Nephron progenitor cell (in vitro differentiated cells): ENCODE data around the gene ADPRM.

Experiments
- DNase-seq: peaks from one replicate; pipeline ENCODE4 v3.0.0; 2021
- H3K27ac Mint-ChIP-seq: 2 replicates; pipeline ENCODE4 v1.8.0; 2021; ENCODE audit warnings: mild to moderate bottlenecking, moderate library complexity, mixed read lengths
- H3K27me3 Mint-ChIP-seq: 2 replicates; pipeline ENCODE4 v1.8.0; 2021; ENCODE audit warnings: mild to moderate bottlenecking, low read depth, mixed read lengths; ENCODE audit not compliant: poor library complexity
- H3K36me3 Mint-ChIP-seq: 2 replicates; pipeline ENCODE4 v1.8.0; 2021; ENCODE audit warnings: low read depth, mixed read lengths
- H3K4me1 Mint-ChIP-seq: 2 replicates; pipeline ENCODE4 v1.8.0; 2021; ENCODE audit warnings: mixed read lengths
- H3K4me3 Mint-ChIP-seq: 2 replicates; pipeline ENCODE4 v1.8.0; 2021; ENCODE audit warnings: mild to moderate bottlenecking, moderate library complexity, mixed read lengths
- H3K9me3 Mint-ChIP-seq: 2 replicates; pipeline ENCODE4 v1.8.0; 2021; ENCODE audit warnings: mild to moderate bottlenecking, moderate library complexity, mixed read lengths
- TF ChIP-seq, protein P1 (sequence below): fragments of 200-600 bp; sonication (generic); IDR thresholded peaks from 2 replicates; pipeline ENCODE4 v1.5.0; 2021; ENCODE audit warnings: antibody characterized with exemption

The ADPRM gene

DNA sequence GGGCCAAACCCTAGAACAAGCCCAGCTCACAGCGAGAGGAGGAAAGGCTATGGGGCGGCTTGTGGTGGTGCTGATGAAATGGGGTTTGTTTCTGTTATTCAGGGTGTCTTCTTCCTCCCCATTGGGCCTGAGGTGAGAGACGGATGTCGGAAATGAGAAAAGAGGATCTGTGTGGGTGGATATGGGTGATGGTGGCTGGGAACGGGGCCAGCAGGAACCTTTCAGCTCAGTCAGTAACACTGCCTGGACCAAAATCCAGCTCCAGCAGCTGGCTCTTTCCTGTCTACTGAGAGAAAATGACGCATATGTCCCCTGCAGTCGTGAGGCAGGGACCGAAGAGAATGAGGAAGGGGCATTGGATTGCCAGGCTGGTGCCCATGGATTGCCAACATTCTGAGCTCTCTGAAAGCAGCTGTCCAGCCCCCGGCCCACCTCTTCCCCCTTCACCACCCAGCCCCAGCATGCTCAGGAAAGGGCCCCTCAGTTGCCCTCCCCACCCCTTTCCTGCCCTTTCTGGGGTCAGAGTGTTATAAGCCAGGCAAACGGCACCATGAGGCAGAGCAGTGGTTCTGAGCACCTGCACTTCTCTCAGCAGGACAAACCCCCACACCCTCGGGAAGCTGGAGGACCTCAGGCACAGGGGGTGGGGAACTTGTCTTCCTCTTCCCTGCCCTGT, 44.3 kb upstream of the ADPRM start:
- TF ChIP-seq, protein P1, sequence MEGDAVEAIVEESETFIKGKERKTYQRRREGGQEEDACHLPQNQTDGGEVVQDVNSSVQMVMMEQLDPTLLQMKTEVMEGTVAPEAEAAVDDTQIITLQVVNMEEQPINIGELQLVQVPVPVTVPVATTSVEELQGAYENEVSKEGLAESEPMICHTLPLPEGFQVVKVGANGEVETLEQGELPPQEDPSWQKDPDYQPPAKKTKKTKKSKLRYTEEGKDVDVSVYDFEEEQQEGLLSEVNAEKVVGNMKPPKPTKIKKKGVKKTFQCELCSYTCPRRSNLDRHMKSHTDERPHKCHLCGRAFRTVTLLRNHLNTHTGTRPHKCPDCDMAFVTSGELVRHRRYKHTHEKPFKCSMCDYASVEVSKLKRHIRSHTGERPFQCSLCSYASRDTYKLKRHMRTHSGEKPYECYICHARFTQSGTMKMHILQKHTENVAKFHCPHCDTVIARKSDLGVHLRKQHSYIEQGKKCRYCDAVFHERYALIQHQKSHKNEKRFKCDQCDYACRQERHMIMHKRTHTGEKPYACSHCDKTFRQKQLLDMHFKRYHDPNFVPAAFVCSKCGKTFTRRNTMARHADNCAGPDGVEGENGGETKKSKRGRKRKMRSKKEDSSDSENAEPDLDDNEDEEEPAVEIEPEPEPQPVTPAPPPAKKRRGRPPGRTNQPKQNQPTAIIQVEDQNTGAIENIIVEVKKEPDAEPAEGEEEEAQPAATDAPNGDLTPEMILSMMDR: no peak
- Mint-ChIP-seq H3K27ac (no peak overlapping the region), H3K36me3 (no peaks in the 10 kb centered on the region), H3K9me3 (no peaks in the 10 kb centered on the region), H3K27me3 (peaks cover 3% of the 10 kb centered on the region), H3K4me3 (no peak overlapping the region), H3K4me1 (peaks cover 28% of the 10 kb centered on the region)
- DNase-seq: no peak

DNA sequence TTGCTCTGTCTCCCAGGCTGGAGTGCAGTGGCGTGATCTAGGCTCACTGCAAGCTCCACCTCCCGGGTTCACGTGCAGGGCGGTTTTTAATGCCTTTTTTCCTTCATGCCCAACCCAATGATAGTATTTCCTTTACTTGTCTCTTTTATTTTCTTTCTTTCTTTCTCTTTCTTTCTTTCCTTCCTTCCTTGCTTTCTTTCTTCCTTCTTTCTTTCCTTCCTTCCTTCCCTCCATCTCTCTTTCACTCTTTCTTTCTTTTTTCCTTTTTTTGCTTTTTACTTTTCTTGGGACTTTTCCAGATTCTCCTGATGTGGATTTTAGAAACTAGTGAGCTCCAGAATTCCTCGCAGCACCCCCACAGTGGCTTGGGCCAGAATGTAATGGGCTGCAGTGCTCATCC, 43.4 kb upstream of the ADPRM start:
- Mint-ChIP-seq H3K36me3 (no peaks in the 10 kb centered on the region), H3K27ac (no peak overlapping the region), H3K27me3 (peaks cover 3% of the 10 kb centered on the region), H3K4me1 (peaks cover 25% of the 10 kb centered on the region), H3K4me3 (no peak overlapping the region), H3K9me3 (no peaks in the 10 kb centered on the region)
- no peak for DNase-seq
- TF ChIP-seq, protein P1: no peak

DNA sequence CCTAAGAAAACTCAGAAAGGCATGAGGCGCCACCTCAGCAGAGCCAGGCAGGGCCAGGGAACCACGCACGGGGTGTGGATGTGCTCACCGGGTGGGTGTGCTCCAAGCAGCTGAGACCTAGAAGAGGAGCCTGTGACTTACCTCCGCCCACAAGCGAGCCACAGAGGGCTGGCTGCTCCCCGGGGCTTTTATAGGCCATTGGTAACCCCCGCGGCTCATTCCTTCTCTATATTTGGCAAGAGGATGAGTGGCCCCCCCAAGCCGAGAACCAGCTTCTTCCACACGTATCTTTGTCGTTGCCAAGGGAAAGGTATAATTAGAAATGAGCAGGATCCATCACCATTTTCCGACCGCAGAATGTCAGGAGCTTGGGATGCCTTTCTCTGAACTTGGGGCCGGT, 40.2 kb upstream of the ADPRM start, which contains the start of gene MYH3:
TSS of gene MYH3 (minus strand) at position 162 of the 400 bp plus-strand sequence. CDS start 2,245 bp downstream, outside the sequence.
- TF ChIP-seq, protein P1: no peak
- Mint-ChIP-seq H3K9me3 (no peaks in the 10 kb centered on the region), H3K27me3 (peaks cover 3% of the 10 kb centered on the region), H3K27ac (no peak within 1 kb of the TSS), H3K4me3 (no peak within 1 kb of the TSS), H3K36me3 (peaks cover 10% of the 10 kb centered on the region), H3K4me1 (peaks cover 25% of the 10 kb centered on the region)
- no peak for DNase-seq

DNA sequence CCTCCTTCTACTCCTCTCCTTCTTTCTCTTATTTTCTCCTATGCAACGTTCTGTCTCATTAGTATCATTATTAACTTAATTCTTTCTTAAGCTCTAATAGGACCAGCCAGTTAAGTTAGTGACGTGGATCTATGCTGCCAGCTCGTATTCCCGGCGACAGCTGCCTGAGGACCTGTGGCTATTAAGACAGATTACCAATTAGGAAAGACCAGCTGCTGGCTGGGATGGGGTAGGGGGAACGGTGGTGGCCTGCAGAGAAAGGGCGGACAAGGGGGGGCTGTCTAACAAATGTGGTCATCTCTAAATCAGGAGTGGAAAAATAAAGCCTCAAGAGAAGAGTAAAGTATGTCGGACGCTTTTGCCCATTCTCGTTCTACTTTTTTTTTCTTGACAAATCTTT, 39.5 kb upstream of the ADPRM start:
- H3K36me3 Mint-ChIP-seq: peaks cover 10% of the 10 kb centered on the region
- no peak overlapping the region for H3K4me3 Mint-ChIP-seq
- TF ChIP-seq, protein P1: no peak
- DNase-seq: no peak
- H3K27ac Mint-ChIP-seq: no peak overlapping the region
- H3K4me1 Mint-ChIP-seq: peaks cover 25% of the 10 kb centered on the region
- H3K9me3 Mint-ChIP-seq: no peaks in the 10 kb centered on the region
- peaks cover 3% of the 10 kb centered on the region for H3K27me3 Mint-ChIP-seq

DNA sequence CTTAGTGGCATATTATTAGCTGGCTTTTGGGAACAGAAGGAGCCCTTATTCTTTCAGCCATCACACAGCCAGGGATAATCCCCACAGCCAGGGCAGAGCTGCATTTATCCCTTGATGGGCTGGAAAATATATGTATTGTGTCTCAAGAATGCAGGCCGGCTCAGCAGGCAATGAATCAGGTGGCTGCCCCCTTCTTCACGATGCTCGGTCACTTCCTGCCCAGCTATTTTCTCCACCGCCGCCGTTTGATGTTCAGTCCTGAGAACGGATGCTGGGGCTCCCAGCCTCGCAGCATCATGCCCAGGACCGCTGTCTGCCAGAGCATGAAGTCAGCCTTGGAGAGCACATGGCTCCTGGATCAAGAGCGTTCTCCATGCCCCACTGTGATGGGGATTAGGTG, 36.0 kb upstream of the ADPRM start:
- TF ChIP-seq, protein P1: no peak
- peak overlapping the region; percentile 73 for H3K27ac Mint-ChIP-seq
- no peak for DNase-seq
- peaks cover 33% of the 10 kb centered on the region for H3K4me1 Mint-ChIP-seq
- peaks cover 10% of the 10 kb centered on the region for H3K36me3 Mint-ChIP-seq
- H3K4me3 Mint-ChIP-seq: no peak overlapping the region
- no peaks in the 10 kb centered on the region for H3K27me3 Mint-ChIP-seq
- no peaks in the 10 kb centered on the region for H3K9me3 Mint-ChIP-seq

DNA sequence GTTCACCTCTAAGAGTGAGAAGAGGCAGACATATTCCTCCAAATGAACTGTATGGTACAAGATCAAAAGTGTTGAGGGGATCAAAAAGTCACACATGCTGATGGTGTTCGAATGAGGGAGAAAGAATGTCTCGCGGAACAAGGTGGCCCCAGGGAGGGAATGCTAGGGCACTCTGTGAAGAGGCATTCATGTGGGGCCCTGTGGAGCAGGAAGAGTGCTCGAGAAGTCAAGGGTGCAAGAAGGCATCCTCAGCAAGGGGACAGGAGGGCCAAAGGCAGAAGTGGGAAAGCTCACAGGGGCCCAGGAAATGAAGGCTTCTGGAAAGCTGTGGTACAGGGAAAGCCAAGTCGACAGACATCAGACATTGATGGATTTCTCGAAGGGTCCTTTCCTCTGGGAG, 34.2 kb upstream of the ADPRM start:
- no peaks in the 10 kb centered on the region for H3K9me3 Mint-ChIP-seq
- no peak overlapping the region for H3K27ac Mint-ChIP-seq
- H3K36me3 Mint-ChIP-seq: peaks cover 10% of the 10 kb centered on the region
- H3K27me3 Mint-ChIP-seq: no peaks in the 10 kb centered on the region
- no peak overlapping the region for H3K4me3 Mint-ChIP-seq
- no peak for DNase-seq
- TF ChIP-seq, protein P1: no peak
- H3K4me1 Mint-ChIP-seq: peaks cover 16% of the 10 kb centered on the region
